ENCODE results near the gene LCLAT1. TPM values are rescaled to one million over a fixed set of nuclear protein-coding genes. Genes with fewer than 3 reads are reported as not detected.

The LCLAT1 gene
- total RNA-seq, 2 experiments from 2014 or later: 9.2 to 19.6 TPM

- no peak for TF ChIP-seq CTCF (conservative IDR thresholded peaks at IDR 0.05; ENCODE audit: low read length)
- no peak for TF ChIP-seq EZH2phosphoT487 (IDR thresholded peaks at IDR 0.05; ENCODE audit: borderline replicate concordance, low read depth, low read length)
These were observed 41.1 kb downstream of the LCLAT1 start for GRCh38 chr2:30488012-30488659.

DNA sequence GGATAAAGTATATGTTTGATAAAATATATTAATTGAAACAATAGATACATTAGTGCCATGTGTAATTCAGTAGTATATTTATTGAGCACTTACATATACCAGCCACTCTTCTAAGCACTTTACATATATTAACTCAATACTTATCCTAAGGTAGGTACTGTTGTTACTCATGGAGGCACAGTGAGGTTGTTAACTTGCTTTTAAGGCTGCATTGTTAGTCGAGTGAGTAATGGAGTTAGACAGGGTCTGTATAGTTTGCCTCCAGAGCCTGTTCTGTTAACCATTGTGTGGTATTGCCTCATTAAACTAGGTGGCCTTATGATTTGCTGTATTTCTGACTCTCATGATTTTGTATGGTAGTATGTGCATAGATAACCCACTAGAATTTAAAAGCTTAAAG lies 44.2 kb downstream of the LCLAT1 start:
- Histone ChIP-seq H3K9me2 (ENCODE audit: insufficient read depth, low read length) (no peaks in the 10 kb centered on the region), H3K9me3 (ENCODE audit: low read length) (peaks cover 8% of the 10 kb centered on the region; the same call in 1 of the 2 replicates), H3K27ac (ENCODE audit: low read depth, low read length, poor library complexity, severe bottlenecking) (no peak overlapping the region), H3K36me3 (ENCODE audit: insufficient read depth, low read length) (no peaks in the 10 kb centered on the region; the same call in 1 of the 2 replicates), H3K4me1 (ENCODE audit: insufficient read depth, low read length, poor library complexity, severe bottlenecking) (peaks cover 9% of the 10 kb centered on the region), H3K4me3 (ENCODE audit: low read depth, low read length, poor library complexity, severe bottlenecking) (no peak overlapping the region), H4K20me1 (ENCODE audit: insufficient read depth, low read length) (no peaks in the 10 kb centered on the region), H3K79me2 (ENCODE audit: insufficient read depth, low read depth, low read length) (no peaks in the 10 kb centered on the region), H2AFZ (ENCODE audit: low read length) (no peak overlapping the region), H3K4me2 (ENCODE audit: low read length) (no peak overlapping the region)
- no TSS peak for BruUV-seq (replicated peaks)
- CTCF ChIA-PET (ENCODE audit: unreplicated experiment): no interaction called here
- no peak for TF ChIP-seq EZH2phosphoT487 (IDR thresholded peaks at IDR 0.05; ENCODE audit: borderline replicate concordance, low read depth, low read length)
- no peak for TF ChIP-seq CTCF (conservative IDR thresholded peaks at IDR 0.05; ENCODE audit: low read length)
- POLR2A ChIA-PET: interaction anchor here (0.6 to 1.8 kb wide), 3 partner anchors 14 to 32 kb away, joined by 3 to 4 read pairs (median 3); no protein-coding TSS in a partner anchor
- intact Hi-C loops (cut with micrococcal nuclease; ENCODE audit: unreplicated experiment): no loop called here
- DNase-seq (ENCODE audit: low spot score): no peak

More at GRCh38 chr2:30488012-30488659, 41.1 kb downstream of the LCLAT1 start:
- ChIA-PET POLR2A (interaction anchor here (0.5 kb wide), 1 partner anchor 180 kb away, joined by 4 read pairs; no protein-coding TSS in a partner anchor), CTCF (ENCODE audit: unreplicated experiment) (interaction anchor here (0.8 kb wide), 1 partner anchor 29 kb away, joined by 3 read pairs; no protein-coding TSS in a partner anchor)
- Histone ChIP-seq H2AFZ (ENCODE audit: low read length) (no peak overlapping the region), H3K36me3 (ENCODE audit: insufficient read depth, low read length) (no peaks in the 10 kb centered on the region), H3K79me2 (ENCODE audit: insufficient read depth, low read depth, low read length) (peaks cover 5% of the 10 kb centered on the region; the same call in 1 of the 2 replicates), H3K4me2 (ENCODE audit: low read length) (no peak overlapping the region), H3K9me3 (ENCODE audit: low read length) (no peaks in the 10 kb centered on the region), H3K27ac (ENCODE audit: low read depth, low read length, poor library complexity, severe bottlenecking) (no peak overlapping the region), H3K4me3 (ENCODE audit: low read depth, low read length, poor library complexity, severe bottlenecking) (no peak overlapping the region), H4K20me1 (ENCODE audit: insufficient read depth, low read length) (no peaks in the 10 kb centered on the region), H3K4me1 (ENCODE audit: insufficient read depth, low read length, poor library complexity, severe bottlenecking) (no peaks in the 10 kb centered on the region), H3K9me2 (ENCODE audit: insufficient read depth, low read length) (no peaks in the 10 kb centered on the region)
- intact Hi-C loops (cut with micrococcal nuclease; ENCODE audit: unreplicated experiment): no loop called here
- BruUV-seq (replicated peaks): no TSS peak
- DNase-seq (ENCODE audit: low spot score): no peak

GRCh38 chr2:30492185-30492584 lies 45.1 kb downstream of the LCLAT1 start:
- Histone ChIP-seq H3K79me2 (ENCODE audit: insufficient read depth, low read depth, low read length) (no peaks in the 10 kb centered on the region), H2AFZ (ENCODE audit: low read length) (no peak overlapping the region), H3K36me3 (ENCODE audit: insufficient read depth, low read length) (peaks cover 5% of the 10 kb centered on the region; the same call in 1 of the 2 replicates), H3K4me3 (ENCODE audit: low read depth, low read length, poor library complexity, severe bottlenecking) (no peak overlapping the region), H3K4me2 (ENCODE audit: low read length) (no peak overlapping the region), H3K27ac (ENCODE audit: low read depth, low read length, poor library complexity, severe bottlenecking) (no peak overlapping the region), H4K20me1 (ENCODE audit: insufficient read depth, low read length) (no peaks in the 10 kb centered on the region), H3K9me2 (ENCODE audit: insufficient read depth, low read length) (no peaks in the 10 kb centered on the region), H3K4me1 (ENCODE audit: insufficient read depth, low read length, poor library complexity, severe bottlenecking) (peaks cover 10% of the 10 kb centered on the region), H3K9me3 (ENCODE audit: low read length) (peaks cover 17% of the 10 kb centered on the region; the same call in 1 of the 2 replicates)
- ChIA-PET CTCF (ENCODE audit: unreplicated experiment) (no interaction called here), POLR2A (interaction anchor here (0.7 to 1.8 kb wide), 7 partner anchors 15 to 1359 kb away, joined by 3 to 4 read pairs (median 4); no protein-coding TSS in a partner anchor)
- intact Hi-C loops (cut with micrococcal nuclease; ENCODE audit: unreplicated experiment): no loop called here
- TF ChIP-seq EZH2phosphoT487 (IDR thresholded peaks at IDR 0.05; ENCODE audit: borderline replicate concordance, low read depth, low read length) (no peak), CTCF (conservative IDR thresholded peaks at IDR 0.05; ENCODE audit: low read length) (no peak)
- DNase-seq (ENCODE audit: low spot score): no peak
- BruUV-seq (replicated peaks): no TSS peak

All from OCI-LY7 (cell line).